Activated T-helper 1 cell treated with anti-CD3 and anti-CD28 coated beads, Interleukin-12 subunit alpha, Interleukin-12 subunit beta, Interleukin-2, Interleukin-4 antibody, amounts not matched to agents 30 ng/mL and 10 ng/mL and 1 ng/mL, durations not matched to agents 14 hours and 24 hours and 36 hours (primary cell): ENCODE data around the gene CCDC33. TPM values are rescaled to one million over a fixed set of nuclear protein-coding genes. Genes with fewer than 3 reads are reported as not detected.

ENCODE experiments used
- DNase-seq: peaks from one replicate; pipeline ENCODE4 v3.0.0; 2021; ENCODE audit warnings: low spot score
- H3K27ac Mint-ChIP-seq: one replicate; pipeline ENCODE4 v1.8.0; 2021; ENCODE audit warnings: mild to moderate bottlenecking, mixed read lengths
- H3K27me3 Mint-ChIP-seq: one replicate; pipeline ENCODE4 v1.8.0; 2022; ENCODE audit warnings: mild to moderate bottlenecking, moderate library complexity, mixed read lengths; ENCODE audit not compliant: insufficient read depth
- H3K36me3 Mint-ChIP-seq: one replicate; pipeline ENCODE4 v1.8.0; 2021; ENCODE audit warnings: low read depth, mixed read lengths
- H3K4me1 Mint-ChIP-seq: one replicate; pipeline ENCODE4 v1.8.0; 2021; ENCODE audit warnings: low read depth, mixed read lengths
- H3K4me3 Mint-ChIP-seq: one replicate; pipeline ENCODE4 v1.8.0; 2021; ENCODE audit warnings: mild to moderate bottlenecking, moderate library complexity, mixed read lengths
- H3K9me3 Mint-ChIP-seq: one replicate; pipeline ENCODE4 v1.8.0; 2021; ENCODE audit warnings: mixed read lengths
- intact Hi-C: fragments of 100-400 bp; cut with micrococcal nuclease; formaldehyde crosslinking; loops from one replicate; pipeline ENCODE4 v1.15.1; 2024
- total RNA-seq: library from RNA; stranded (reverse); gene quantifications from 2 replicates; pipeline ENCODE4 v1.2.3, GENCODE V29; 2022

The CCDC33 gene
- not detected in 2 replicates for total RNA-seq

DNA sequence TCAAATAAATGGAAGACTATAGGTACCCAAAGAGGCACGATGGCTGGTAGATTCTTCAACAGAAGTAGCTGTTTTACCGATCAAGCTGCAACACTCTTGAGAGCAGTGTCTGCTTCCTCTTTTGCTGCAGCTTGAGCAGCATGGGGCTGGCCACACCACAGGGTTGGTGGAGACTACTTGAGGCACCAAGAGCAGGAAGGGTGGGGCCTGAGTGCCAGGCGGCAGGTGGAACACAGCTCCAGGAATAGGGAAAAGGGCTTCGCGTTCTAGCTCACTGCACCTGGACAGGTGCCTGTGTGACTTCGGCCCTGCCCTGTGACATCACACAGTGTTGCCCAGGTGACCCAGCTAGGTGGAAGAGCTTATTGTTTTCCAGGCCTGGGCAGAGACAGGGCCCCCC is at the start of gene CCDC33:
TSS of gene CCDC33 (plus strand) at position 365 of the 400 bp plus-strand sequence. CDS start 394 bp downstream, outside the sequence.
- Mint-ChIP-seq H3K4me3 (no peak within 1 kb of the TSS), H3K27ac (no peak within 1 kb of the TSS), H3K4me1 (no peaks in the 10 kb centered on the region), H3K9me3 (no peaks in the 10 kb centered on the region), H3K36me3 (no peaks in the 10 kb centered on the region), H3K27me3 (peaks cover 5% of the 10 kb centered on the region)
- intact Hi-C loops = no loop called here
- no peak for DNase-seq

DNA sequence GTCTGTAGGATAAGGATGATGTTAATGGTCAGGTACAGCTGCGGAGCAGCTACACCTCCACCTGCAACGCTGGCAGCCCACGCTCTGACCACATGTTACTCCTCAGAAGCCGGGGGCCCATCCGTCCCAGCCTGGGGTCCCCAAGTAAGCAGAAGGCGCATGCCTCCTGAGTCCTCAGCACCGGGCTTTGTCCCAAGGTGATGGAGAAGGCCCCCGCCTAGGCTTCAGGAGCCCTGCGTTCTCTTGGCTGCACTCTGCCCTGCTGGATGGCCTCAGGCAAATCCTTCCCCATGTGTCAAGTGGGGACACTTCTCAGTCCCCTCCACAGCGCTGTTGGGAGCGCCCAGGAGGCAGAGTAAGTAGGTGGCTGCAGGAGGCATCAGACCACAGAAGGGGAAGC is 47.9 kb upstream of the CCDC33 start:
- Mint-ChIP-seq H3K9me3 (no peaks in the 10 kb centered on the region), H3K4me1 (no peaks in the 10 kb centered on the region), H3K36me3 (no peaks in the 10 kb centered on the region), H3K27ac (no peak overlapping the region), H3K27me3 (peaks cover 3% of the 10 kb centered on the region), H3K4me3 (no peak overlapping the region)
- intact Hi-C loops = no loop called here
- DNase-seq = no peak

DNA sequence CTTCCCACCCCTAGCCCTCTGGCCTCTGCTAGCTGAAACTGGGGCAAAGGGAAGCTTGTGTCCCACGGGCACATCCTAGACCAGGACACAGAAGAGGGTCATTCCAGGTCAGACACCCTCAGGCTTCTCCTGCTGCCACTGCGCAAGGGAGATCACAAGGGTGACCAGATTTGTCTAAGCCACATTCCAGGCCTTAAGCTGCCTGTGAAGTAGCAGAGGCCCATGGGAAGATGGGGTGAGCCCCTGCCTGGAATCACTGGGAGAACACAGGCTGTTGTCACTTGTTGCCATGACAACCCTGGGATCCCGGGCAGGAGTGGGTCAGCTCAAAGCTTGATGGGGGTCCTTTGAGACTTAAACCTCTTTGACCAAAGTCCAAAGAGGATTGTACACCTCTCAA is 44.3 kb upstream of the CCDC33 start:
- no peaks in the 10 kb centered on the region for H3K4me1 Mint-ChIP-seq
- H3K27ac Mint-ChIP-seq = no peak overlapping the region
- intact Hi-C loops = no loop called here

DNA sequence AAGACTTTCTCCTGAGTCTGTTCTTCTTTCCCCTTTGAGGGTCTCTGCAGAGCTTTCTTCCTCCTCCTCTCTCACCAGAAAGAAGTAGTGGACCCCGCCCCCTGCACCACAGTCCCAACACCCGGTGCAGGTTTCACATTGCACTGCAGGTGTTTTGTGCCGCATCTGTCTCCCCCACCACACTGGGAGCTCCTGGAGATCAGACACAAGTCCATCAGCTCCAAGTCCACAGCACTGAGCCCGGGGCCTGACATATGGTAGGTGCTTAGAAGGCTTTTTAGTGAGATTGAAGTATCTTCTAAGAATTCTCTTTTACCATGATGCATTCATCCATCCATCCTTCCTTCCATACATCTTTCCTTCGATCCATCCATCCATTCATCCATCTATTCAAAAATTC is 43.4 kb upstream of the CCDC33 start:
- Mint-ChIP-seq H3K9me3 (no peaks in the 10 kb centered on the region), H3K4me3 (no peak overlapping the region), H3K27me3 (no peaks in the 10 kb centered on the region), H3K36me3 (no peaks in the 10 kb centered on the region), H3K4me1 (no peaks in the 10 kb centered on the region), H3K27ac (no peak overlapping the region)
- intact Hi-C loops = no loop called here
- no peak for DNase-seq

More for the DNA sequence above, 44.3 kb upstream of the CCDC33 start:
- DNase-seq = no peak
- Mint-ChIP-seq H3K36me3 (no peaks in the 10 kb centered on the region), H3K4me3 (no peak overlapping the region), H3K27me3 (peaks cover 3% of the 10 kb centered on the region), H3K9me3 (no peaks in the 10 kb centered on the region)

DNA sequence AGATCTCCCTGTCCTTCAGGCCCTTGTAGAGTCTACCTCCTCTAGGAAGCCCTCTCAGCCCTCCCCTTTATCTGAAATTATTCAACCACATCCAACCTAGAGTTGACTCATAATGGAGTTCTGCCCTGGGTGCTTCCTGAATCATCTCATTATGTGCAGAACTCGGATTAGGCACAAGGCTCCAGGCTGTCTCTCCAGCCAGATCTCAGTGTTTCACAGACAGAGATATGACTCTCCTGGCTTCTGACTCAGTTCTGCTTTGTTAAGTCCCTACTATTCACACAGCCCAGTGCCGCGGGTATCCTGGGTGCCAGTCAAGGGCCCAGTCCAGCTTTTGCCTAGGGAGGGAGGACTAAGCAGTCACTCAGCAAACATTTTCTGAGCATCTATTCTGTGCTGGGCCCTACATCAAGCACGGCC is 42.8 kb upstream of the CCDC33 start:
- no peak overlapping the region for H3K4me3 Mint-ChIP-seq
- H3K36me3 Mint-ChIP-seq = no peaks in the 10 kb centered on the region
- no peaks in the 10 kb centered on the region for H3K27me3 Mint-ChIP-seq
- DNase-seq = no peak
- intact Hi-C loops = no loop called here
- H3K4me1 Mint-ChIP-seq = no peaks in the 10 kb centered on the region
- no peaks in the 10 kb centered on the region for H3K9me3 Mint-ChIP-seq
- H3K27ac Mint-ChIP-seq = no peak overlapping the region

DNA sequence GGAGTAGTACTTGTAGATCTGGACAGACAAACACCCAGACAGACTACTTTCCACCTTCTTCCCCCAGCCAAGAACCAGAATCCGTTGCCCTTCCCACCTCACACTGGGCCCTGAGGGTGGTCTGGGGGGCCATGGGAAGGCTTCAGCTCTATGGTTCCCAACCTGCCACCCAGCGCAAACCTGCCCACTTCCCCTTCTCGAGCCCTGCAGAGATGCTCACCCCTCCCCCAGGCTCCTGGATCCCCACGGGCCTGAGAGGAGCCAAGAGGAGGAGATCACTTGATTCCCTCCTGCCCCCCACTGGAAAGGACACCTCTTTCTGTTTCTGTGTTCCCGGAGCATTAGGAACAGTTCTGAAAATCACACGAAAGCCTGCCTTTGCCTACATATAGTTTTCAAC is 42.2 kb upstream of the CCDC33 start:
- Mint-ChIP-seq H3K27me3 (no peaks in the 10 kb centered on the region), H3K36me3 (no peaks in the 10 kb centered on the region), H3K9me3 (no peaks in the 10 kb centered on the region), H3K4me1 (no peaks in the 10 kb centered on the region), H3K4me3 (no peak overlapping the region), H3K27ac (no peak overlapping the region)
- no peak for DNase-seq
- intact Hi-C loops = no loop called here

DNA sequence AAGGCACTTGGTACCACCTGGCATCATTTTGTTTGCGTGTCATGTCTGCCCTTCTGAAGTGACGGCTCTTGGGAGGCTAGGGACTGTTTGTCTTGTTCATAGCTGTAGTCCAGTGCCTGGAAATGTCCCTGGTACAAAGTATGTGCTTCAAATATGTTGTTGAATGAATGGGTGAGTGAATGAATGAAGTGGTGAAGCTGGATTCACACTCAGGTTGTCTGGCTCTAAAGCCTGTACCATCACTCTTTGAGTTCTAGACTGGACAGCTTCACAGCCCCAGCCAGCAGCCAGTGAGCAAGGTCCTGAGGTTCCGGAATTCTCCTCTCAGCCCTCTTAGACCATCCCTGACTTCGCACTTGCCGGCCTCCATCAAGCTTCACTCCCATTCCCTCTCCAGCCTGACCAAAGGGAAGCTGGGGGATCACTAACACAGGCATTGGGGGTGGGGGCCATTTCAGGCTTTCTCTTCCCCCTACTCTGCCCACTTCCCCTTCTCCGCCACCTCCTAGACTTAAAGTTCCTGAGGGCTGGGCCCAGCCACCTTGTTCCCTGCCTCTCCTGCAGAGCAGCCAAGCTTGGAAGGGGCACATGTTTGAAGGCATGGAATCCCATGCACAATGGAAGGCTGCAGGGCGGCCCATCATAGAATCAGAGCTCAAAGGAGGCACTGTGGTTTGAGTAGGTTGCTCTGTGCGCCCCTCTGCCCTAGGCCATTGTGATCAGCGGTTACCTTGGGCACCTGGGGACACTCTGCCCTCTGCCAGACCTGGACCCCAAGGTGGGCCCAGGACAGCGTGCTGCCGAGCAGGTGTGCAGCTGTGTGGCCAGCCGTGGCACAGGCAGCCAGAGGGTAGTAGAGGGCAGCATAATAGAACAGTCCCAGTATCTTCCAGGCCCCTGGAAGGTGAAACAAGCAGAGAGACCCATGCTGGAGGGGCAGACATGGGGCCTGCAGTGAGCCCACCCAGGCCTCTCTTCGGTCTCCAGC is 41.3 kb upstream of the CCDC33 start:
- intact Hi-C loops = no loop called here
- Mint-ChIP-seq H3K27me3 (no peaks in the 10 kb centered on the region), H3K36me3 (no peaks in the 10 kb centered on the region), H3K27ac (no peak overlapping the region), H3K9me3 (no peaks in the 10 kb centered on the region), H3K4me3 (no peak overlapping the region), H3K4me1 (no peaks in the 10 kb centered on the region)
- no peak for DNase-seq

DNA sequence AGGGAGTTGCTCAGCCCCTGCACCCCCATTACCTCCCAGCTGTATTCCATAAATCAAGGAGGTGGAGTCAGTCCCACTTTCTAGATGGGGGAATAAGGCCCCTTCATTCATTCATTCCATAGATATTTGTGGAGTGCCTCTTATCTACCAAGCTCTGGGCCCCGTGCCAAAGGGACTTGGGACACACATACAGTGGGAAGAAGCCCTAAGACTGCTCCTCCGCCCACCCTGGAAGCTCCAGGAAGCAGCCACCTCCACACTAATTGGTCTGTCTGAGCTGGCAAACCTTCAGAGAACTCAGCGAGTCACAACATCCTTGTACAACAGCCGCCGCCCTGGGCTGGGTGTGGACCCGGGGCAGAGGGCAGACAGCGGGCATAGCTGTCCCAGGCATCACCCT is 40.0 kb upstream of the CCDC33 start:
- no peaks in the 10 kb centered on the region for H3K27me3 Mint-ChIP-seq
- H3K27ac Mint-ChIP-seq = no peak overlapping the region
- intact Hi-C loops = no loop called here
- H3K36me3 Mint-ChIP-seq = no peaks in the 10 kb centered on the region
- H3K4me3 Mint-ChIP-seq = no peak overlapping the region
- H3K4me1 Mint-ChIP-seq = no peaks in the 10 kb centered on the region
- no peaks in the 10 kb centered on the region for H3K9me3 Mint-ChIP-seq
- no peak for DNase-seq

DNA sequence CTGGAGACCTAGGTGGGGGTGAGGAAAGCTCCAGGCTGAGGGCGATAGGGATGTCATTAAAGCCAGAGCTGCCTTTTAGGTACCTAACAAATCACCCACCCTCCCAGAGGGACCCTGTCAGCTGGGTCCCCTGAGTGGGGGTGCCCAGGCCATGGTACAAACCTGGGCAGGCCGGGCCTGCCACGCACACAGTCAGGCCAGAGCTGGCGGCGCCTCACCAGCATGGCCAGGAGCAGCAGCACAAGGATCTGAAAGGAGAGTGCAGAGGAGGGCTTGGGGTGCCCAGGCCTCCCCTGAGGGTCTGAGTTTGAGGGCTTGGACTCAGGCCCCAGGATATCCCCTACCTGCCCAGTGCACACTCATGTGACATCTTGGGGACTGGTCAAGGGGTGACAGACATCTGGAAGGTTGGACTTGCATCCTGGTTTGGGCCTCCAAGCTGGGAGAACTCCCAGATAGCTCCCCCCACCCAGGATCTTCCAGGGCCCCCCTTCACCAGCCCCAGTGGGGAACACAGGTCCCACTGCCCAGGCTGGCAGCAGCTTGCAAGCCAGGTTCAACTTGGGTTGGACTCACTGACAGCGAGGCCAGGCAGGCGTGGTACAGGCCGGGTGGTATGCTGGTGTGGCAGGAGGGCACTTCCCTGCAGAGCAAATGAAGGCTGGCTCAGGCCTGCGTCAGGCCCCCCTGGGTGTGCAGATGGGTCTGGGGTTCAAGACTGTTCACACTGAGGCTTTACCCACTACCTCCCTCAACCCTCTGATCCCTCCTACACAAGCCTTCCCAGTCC is 38.8 kb upstream of the CCDC33 start:
- H3K27me3 Mint-ChIP-seq = no peaks in the 10 kb centered on the region
- intact Hi-C loops = no loop called here
- no peaks in the 10 kb centered on the region for H3K36me3 Mint-ChIP-seq
- DNase-seq = no peak
- H3K4me3 Mint-ChIP-seq = no peak overlapping the region
- no peaks in the 10 kb centered on the region for H3K9me3 Mint-ChIP-seq
- H3K4me1 Mint-ChIP-seq = no peaks in the 10 kb centered on the region
- no peak overlapping the region for H3K27ac Mint-ChIP-seq

DNA sequence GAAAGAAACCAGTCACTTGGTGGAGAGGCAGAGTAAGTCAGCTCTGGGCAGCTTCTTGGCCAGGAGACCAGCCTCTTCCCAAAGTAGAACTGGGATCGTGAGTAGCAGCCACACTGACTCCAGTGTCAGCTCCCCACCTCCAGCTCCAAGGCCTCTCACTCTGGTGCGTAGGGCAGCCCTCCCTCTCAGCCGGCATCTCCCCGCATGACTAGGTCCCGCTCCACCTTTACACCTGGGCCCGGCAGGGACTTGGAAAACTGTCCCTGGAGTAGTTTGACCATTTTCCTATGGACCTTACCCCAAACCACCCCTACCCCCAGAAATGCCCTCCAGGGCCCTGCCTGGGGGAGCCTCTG is 36.9 kb upstream of the CCDC33 start:
- Mint-ChIP-seq H3K36me3 (no peaks in the 10 kb centered on the region), H3K27me3 (peaks cover 2% of the 10 kb centered on the region), H3K4me3 (no peak overlapping the region), H3K27ac (no peak overlapping the region), H3K9me3 (no peaks in the 10 kb centered on the region), H3K4me1 (no peaks in the 10 kb centered on the region)
- no peak for DNase-seq
- intact Hi-C loops = no loop called here

DNA sequence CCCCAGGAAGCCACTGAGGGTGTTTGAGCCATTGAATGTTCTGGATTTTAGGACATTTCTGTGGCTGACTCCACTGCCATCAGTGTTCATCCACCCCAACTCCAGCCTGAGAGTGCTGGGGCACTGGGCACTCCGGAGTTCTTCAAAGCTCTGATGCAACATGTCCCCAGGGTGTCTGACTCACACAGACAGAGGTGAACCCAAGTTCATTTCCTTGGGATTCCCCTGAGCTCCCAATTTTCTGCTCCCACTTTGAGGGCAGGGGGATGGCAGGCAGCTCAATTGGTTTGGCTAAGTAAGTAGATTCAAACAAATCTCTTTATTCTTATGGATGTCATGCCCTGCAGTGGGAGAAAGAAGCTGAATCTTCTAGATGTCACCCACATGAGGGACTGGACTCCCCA is 35.7 kb upstream of the CCDC33 start:
- Mint-ChIP-seq H3K4me3 (no peak overlapping the region), H3K4me1 (no peaks in the 10 kb centered on the region), H3K27ac (no peak overlapping the region), H3K36me3 (no peaks in the 10 kb centered on the region), H3K9me3 (no peaks in the 10 kb centered on the region), H3K27me3 (peaks cover 2% of the 10 kb centered on the region)
- DNase-seq = no peak
- intact Hi-C loops = no loop called here

DNA sequence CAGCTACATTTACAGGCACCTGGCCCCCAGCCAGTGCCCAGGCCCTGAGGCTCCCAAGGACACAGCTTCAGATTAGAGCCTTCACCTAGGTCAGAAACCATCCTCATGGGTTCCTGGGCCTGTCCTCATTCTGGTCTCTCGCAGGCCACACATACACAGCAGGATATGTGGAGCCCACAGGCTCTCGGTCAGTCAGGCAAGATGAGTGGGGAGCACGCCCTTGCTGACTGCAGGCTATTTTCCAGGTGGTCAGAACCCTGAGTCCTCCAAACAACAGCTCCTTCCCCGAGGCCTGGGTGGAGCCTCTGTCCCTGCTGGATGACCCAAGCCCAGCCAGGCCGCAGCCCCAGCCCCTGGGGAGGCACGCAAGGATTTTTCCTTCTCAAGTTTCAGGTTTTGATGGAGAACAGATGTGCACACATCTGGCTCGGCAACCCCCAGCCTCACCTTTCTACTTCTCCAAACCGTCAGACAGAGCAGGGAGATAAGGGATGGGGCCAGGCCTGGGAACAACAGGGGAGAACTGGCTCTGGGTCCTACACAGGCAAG is 35.2 kb upstream of the CCDC33 start:
- no peak overlapping the region for H3K4me3 Mint-ChIP-seq
- no peaks in the 10 kb centered on the region for H3K9me3 Mint-ChIP-seq
- peaks cover 2% of the 10 kb centered on the region for H3K27me3 Mint-ChIP-seq
- intact Hi-C loops = no loop called here
- no peaks in the 10 kb centered on the region for H3K36me3 Mint-ChIP-seq
- no peak for DNase-seq
- H3K4me1 Mint-ChIP-seq = no peaks in the 10 kb centered on the region
- no peak overlapping the region for H3K27ac Mint-ChIP-seq
